ENCODE measurements around the gene INPP5B. TPM values are rescaled to one million over a fixed set of nuclear protein-coding genes. Genes with fewer than 3 reads are reported as not detected.

Gene INPP5B
- total and polyA plus RNA-seq, 10 of the 15 experiments (the other 5 are each of a cell fraction or from before 2014, with no cell fraction given): 10.9 to 54.4 (median 26.9) TPM

DNA sequence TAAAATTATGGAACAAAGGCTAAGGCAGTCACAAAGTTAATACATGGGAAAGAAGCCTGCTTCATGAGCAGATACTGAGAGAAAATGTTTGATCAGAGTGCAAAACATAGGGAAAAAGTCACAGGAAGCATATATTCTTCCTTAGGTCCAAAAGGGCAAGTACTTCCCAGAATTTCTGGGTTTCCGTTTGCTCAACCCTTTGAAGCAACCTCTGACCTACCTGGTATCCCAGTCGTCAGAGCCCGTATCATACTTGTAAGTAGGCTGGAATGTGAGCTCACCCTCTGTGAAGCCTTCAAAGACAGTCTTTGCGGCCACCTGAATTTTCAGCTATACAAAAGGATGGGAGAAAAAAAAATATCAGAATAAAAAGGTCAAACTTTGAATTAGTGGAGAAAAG lies 67.0 kb downstream of the INPP5B start:
- 70% methylated on average over 4 of the region's 4 CpGs for WGBS (ENCODE audit: insufficient coverage, insufficient replicate concordance, low lambda C conversion rate, missing lambda C conversion rate)
- Histone ChIP-seq H3K27me3 (replicated peaks in 1 of 2; ENCODE audit: control insufficient read depth in 2 of 2, insufficient read depth in 2 of 2, low read length in 1 of 2) (no peaks in the 10 kb centered on the region), H2AFZ (ENCODE audit: control insufficient read depth, low read depth, low read length) (no peak overlapping the region), H3K9me3 (replicated peaks; ENCODE audit: control insufficient read depth, insufficient read depth, low read length) (no peaks in the 10 kb centered on the region), H3K4me1 (ENCODE audit: control insufficient read depth, insufficient read depth, low read length) (no peaks in the 10 kb centered on the region), H3K9ac (ENCODE audit: control insufficient read depth, insufficient read depth, low read length) (no peak overlapping the region), H4K20me1 (ENCODE audit: control insufficient read depth, insufficient read depth) (no peaks in the 10 kb centered on the region), H3K4me3 (no peak overlapping the region), H3K79me2 (ENCODE audit: control insufficient read depth, insufficient read depth, low read length) (no peaks in the 10 kb centered on the region), H3K4me2 (ENCODE audit: control insufficient read depth, insufficient read depth) (no peak overlapping the region), H3K36me3 (ENCODE audit: control insufficient read depth in 2 of 2, insufficient read depth in 2 of 2, low read length in 1 of 2) (peaks cover 14 to 32% of the 10 kb centered on the region in 2 experiments), H3K27ac (ENCODE audit: control insufficient read depth, insufficient read depth) (no peak overlapping the region)
- in situ Hi-C loops (cut with MboI) (loop anchor here (25.0 kb wide), 1 partner anchor 957 kb away; no protein-coding TSS in a partner anchor), intact Hi-C loops (cut with micrococcal nuclease; ENCODE audit: unreplicated experiment) (no loop called here)
- ChIA-PET RAD21 (ENCODE audit: unreplicated experiment) (no interaction called here), CTCF (interaction anchor here (0.5 to 2.5 kb wide), 5 partner anchors 9 to 1451 kb away, joined by 3 to 10 read pairs (median 5); partner anchors contain the start of gene MTF1), SMC1A (ENCODE audit: uncharacterized antibody, unreplicated experiment) (interaction anchor here (1.0 to 1.1 kb wide), 2 partner anchors 10 to 26 kb away, joined by 3 to 5 read pairs; no protein-coding TSS in a partner anchor), POLR2A (no interaction called here)
- BruUV-seq (replicated peaks): no TSS peak
- TF ChIP-seq, protein P1, sequence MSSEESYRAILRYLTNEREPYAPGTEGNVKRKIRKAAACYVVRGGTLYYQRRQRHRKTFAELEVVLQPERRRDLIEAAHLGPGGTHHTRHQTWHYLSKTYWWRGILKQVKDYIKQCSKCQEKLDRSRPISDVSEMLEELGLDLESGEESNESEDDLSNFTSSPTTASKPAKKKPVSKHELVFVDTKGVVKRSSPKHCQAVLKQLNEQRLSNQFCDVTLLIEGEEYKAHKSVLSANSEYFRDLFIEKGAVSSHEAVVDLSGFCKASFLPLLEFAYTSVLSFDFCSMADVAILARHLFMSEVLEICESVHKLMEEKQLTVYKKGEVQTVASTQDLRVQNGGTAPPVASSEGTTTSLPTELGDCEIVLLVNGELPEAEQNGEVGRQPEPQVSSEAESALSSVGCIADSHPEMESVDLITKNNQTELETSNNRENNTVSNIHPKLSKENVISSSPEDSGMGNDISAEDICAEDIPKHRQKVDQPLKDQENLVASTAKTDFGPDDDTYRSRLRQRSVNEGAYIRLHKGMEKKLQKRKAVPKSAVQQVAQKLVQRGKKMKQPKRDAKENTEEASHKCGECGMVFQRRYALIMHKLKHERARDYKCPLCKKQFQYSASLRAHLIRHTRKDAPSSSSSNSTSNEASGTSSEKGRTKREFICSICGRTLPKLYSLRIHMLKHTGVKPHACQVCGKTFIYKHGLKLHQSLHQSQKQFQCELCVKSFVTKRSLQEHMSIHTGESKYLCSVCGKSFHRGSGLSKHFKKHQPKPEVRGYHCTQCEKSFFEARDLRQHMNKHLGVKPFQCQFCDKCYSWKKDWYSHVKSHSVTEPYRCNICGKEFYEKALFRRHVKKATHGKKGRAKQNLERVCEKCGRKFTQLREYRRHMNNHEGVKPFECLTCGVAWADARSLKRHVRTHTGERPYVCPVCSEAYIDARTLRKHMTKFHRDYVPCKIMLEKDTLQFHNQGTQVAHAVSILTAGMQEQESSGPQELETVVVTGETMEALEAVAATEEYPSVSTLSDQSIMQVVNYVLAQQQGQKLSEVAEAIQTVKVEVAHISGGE (CRISPR knock-in tag; IDR thresholded peaks at IDR 0.05): no peak
- TF ChIP-seq, protein P2, sequence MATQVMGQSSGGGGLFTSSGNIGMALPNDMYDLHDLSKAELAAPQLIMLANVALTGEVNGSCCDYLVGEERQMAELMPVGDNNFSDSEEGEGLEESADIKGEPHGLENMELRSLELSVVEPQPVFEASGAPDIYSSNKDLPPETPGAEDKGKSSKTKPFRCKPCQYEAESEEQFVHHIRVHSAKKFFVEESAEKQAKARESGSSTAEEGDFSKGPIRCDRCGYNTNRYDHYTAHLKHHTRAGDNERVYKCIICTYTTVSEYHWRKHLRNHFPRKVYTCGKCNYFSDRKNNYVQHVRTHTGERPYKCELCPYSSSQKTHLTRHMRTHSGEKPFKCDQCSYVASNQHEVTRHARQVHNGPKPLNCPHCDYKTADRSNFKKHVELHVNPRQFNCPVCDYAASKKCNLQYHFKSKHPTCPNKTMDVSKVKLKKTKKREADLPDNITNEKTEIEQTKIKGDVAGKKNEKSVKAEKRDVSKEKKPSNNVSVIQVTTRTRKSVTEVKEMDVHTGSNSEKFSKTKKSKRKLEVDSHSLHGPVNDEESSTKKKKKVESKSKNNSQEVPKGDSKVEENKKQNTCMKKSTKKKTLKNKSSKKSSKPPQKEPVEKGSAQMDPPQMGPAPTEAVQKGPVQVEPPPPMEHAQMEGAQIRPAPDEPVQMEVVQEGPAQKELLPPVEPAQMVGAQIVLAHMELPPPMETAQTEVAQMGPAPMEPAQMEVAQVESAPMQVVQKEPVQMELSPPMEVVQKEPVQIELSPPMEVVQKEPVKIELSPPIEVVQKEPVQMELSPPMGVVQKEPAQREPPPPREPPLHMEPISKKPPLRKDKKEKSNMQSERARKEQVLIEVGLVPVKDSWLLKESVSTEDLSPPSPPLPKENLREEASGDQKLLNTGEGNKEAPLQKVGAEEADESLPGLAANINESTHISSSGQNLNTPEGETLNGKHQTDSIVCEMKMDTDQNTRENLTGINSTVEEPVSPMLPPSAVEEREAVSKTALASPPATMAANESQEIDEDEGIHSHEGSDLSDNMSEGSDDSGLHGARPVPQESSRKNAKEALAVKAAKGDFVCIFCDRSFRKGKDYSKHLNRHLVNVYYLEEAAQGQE (IDR thresholded peaks at IDR 0.05; ENCODE audit: low read depth, low read length): no peak
- no peak for ATAC-seq
- no peak for FAIRE-seq
- no peak for DNase-seq (ENCODE audit: low read depth, low spot score)
